UCSD-AML1 (cell line): ENCODE measurements around the gene EIF1.
"Not testable (repeated sequence)": the region's sequence is repeated elsewhere in the genome, so short reads cannot be mapped to it uniquely, and the experiment has no call there.

Source experiments
- DNase-seq: peaks from one replicate; lab custom pipeline; 2025; ENCODE audit not compliant: unreplicated experiment; lab: John Stamatoyannopoulos, UW

Gene EIF1

GRCh38 chr17:41688641-41689496, at the start of gene EIF1:
Gene EIF1 (plus strand): TSS chr17:41688885. CDS start chr17:41689039, 154 bp downstream.
- DNase-seq, result peak; percentile 100

GRCh38 chr17:41638941-41639340, 49.7 kb upstream of the EIF1 start:
- DNase-seq, result no peak

GRCh38 chr17:41639492-41640473, 48.9 kb upstream of the EIF1 start:
- DNase-seq, result no peak

GRCh38 chr17:41640596-41640995, 48.1 kb upstream of the EIF1 start:
- DNase-seq, result not testable (repeated sequence)

GRCh38 chr17:41642252-41643156, 46.2 kb upstream of the EIF1 start:
- no peak for DNase-seq

GRCh38 chr17:41647038-41647813, 41.5 kb upstream of the EIF1 start:
- no peak for DNase-seq

GRCh38 chr17:41647940-41648410, 40.7 kb upstream of the EIF1 start:
- DNase-seq, result peak; percentile 85

- peak; percentile 83 for DNase-seq
Observed at GRCh38 chr17:41648411-41649195, 40.1 kb upstream of the EIF1 start.

GRCh38 chr17:41649923-41650519, 38.7 kb upstream of the EIF1 start:
- no peak for DNase-seq

GRCh38 chr17:41650794-41651624, 37.7 kb upstream of the EIF1 start:
- DNase-seq, result no peak

GRCh38 chr17:41651625-41652460, 36.8 kb upstream of the EIF1 start:
- DNase-seq, result no peak

- DNase-seq, result no peak
Observed at GRCh38 chr17:41652461-41652970, 36.2 kb upstream of the EIF1 start.

- DNase-seq, result no peak
Observed at GRCh38 chr17:41653421-41653820, 35.3 kb upstream of the EIF1 start.

GRCh38 chr17:41653892-41654677, 34.6 kb upstream of the EIF1 start:
- no peak for DNase-seq

- no peak for DNase-seq
Observed at GRCh38 chr17:41654678-41655607, 33.7 kb upstream of the EIF1 start.
